Measurements from ENCODE around the gene MAGI2.

The MAGI2 gene

DNA sequence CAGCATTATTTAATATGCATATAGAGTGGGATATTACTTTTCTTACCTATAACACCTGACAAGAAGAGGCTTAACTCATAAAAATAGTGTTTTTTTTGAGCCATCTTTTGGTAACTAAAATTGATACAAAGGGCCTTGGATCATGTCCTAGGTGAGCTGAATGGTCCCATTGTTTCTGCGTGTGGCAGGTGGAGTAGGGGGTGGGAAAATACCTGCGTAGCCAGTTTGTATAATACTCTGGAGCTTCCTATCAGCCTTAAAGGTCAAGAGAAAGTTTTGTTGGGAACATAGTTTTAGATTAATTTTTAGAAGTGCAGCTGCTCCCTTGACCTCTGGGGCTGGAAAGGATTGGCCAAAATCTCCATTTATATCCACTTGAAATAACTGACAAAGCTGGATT is 1410.3 kb downstream of the MAGI2 start:
- no CpG with 5 or more reads among the region's 2 CpGs for WGBS, 2 donors (ENCODE audit: extremely low coverage in 2 of 2, insufficient read length in 2 of 2, insufficient replicate concordance in 1 of 2)
- no peak overlapping the region for H2BK120ac ChIP-seq (ENCODE audit: low read depth, low read length)
- no peaks in the 10 kb centered on the region for H3K79me1 ChIP-seq (ENCODE audit: low read depth, low read length)
- no peak overlapping the region for H3K18ac ChIP-seq (ENCODE audit: low read length)
- H3K4me1 ChIP-seq (ENCODE audit: control insufficient read depth in 2 of 2, insufficient read depth in 1 of 2, low read depth in 1 of 2, low read length in 2 of 2), result peaks cover 0 to 6% of the 10 kb centered on the region in 2 donors
- no peak overlapping the region for H2AK5ac ChIP-seq (ENCODE audit: low read depth, low read length)
- H3K4me3 ChIP-seq (ENCODE audit: low read length in 2 of 2), result no peak overlapping the region
- no peak overlapping the region for H3K4ac ChIP-seq (ENCODE audit: low read length)
- H2BK12ac ChIP-seq (ENCODE audit: low read length), result no peak overlapping the region
- no peaks in the 10 kb centered on the region for H3K36me3 ChIP-seq (replicated peaks in 1 of 2; ENCODE audit: control insufficient read depth in 2 of 2, insufficient read depth in 2 of 2, low read length in 2 of 2)
- H3K9ac ChIP-seq (ENCODE audit: low read depth, low read length, poor library complexity), result no peak overlapping the region
- H3K27me3 ChIP-seq (ENCODE audit: control insufficient read depth in 3 of 3, insufficient read depth in 3 of 3, low read depth in 1 of 3, low read length in 3 of 3), result no peaks in the 10 kb centered on the region
- no peak overlapping the region for H3K23ac ChIP-seq (ENCODE audit: low read depth, low read length, poor library complexity)
- no peak overlapping the region for H2BK5ac ChIP-seq (ENCODE audit: low read length)
- no peak overlapping the region for H2BK15ac ChIP-seq (ENCODE audit: low read length)
- no peak overlapping the region for H3K14ac ChIP-seq (ENCODE audit: low read length)
- H4K91ac ChIP-seq (ENCODE audit: low read depth, low read length, poor library complexity), result no peak overlapping the region
- H3K9me3 ChIP-seq (replicated peaks in 1 of 2; ENCODE audit: control insufficient read depth in 2 of 2, insufficient read depth in 1 of 2, low read depth in 1 of 2, low read length in 2 of 2), result no peaks in the 10 kb centered on the region
- H3K4me2 ChIP-seq (ENCODE audit: insufficient read depth, low read length, poor library complexity, severe bottlenecking), result no peak overlapping the region
- H3K27ac ChIP-seq (replicated peaks; ENCODE audit: low read length), result no peak overlapping the region
- no peak for DNase-seq (ENCODE audit: low spot score)
- H2AFZ ChIP-seq (ENCODE audit: low read length), result no peak overlapping the region
- no peak overlapping the region for H4K8ac ChIP-seq (ENCODE audit: low read depth, low read length)

DNA sequence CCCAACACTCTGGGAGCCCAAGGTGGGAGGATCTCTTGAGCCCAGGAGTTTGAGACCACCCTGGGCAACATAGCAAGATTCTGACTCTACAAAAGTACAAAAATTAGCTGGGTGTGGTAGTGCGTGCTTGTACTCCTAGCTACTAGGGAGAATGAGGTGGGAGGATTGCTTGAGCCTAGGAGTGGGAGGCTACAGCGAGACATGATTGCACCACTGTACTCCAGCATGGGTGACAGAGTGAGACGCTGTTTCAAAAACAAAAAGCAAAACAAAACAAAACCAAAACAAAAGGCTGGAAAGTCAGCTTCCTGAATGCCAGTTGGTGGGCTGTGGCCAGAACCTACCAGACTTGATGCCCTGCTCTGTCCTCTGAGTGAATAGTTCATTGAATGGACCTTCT is 1412.0 kb downstream of the MAGI2 start:
- no peak overlapping the region for H3K9ac ChIP-seq (ENCODE audit: low read depth, low read length, poor library complexity)
- H3K4me1 ChIP-seq (ENCODE audit: control insufficient read depth in 2 of 2, insufficient read depth in 1 of 2, low read depth in 1 of 2, low read length in 2 of 2), result peaks cover 0 to 9% of the 10 kb centered on the region in 2 donors
- no peak overlapping the region for H3K14ac ChIP-seq (ENCODE audit: low read length)
- DNase-seq (ENCODE audit: low spot score), result no peak
- H3K4ac ChIP-seq (ENCODE audit: low read length), result no peak overlapping the region
- no peak overlapping the region for H3K23ac ChIP-seq (ENCODE audit: low read depth, low read length, poor library complexity)
- H3K9me3 ChIP-seq (replicated peaks in 1 of 2; ENCODE audit: control insufficient read depth in 2 of 2, insufficient read depth in 1 of 2, low read depth in 1 of 2, low read length in 2 of 2), result no peaks in the 10 kb centered on the region
- H3K4me3 ChIP-seq (ENCODE audit: low read length in 2 of 2), result no peak overlapping the region
- no peak overlapping the region for H3K4me2 ChIP-seq (ENCODE audit: insufficient read depth, low read length, poor library complexity, severe bottlenecking)
- no peak overlapping the region for H4K91ac ChIP-seq (ENCODE audit: low read depth, low read length, poor library complexity)
- H4K8ac ChIP-seq (ENCODE audit: low read depth, low read length), result no peak overlapping the region
- no peak overlapping the region for H2AFZ ChIP-seq (ENCODE audit: low read length)
- no peaks in the 10 kb centered on the region for H3K36me3 ChIP-seq (replicated peaks in 1 of 2; ENCODE audit: control insufficient read depth in 2 of 2, insufficient read depth in 2 of 2, low read length in 2 of 2)
- H2BK120ac ChIP-seq (ENCODE audit: low read depth, low read length), result no peak overlapping the region
- no peak overlapping the region for H2BK12ac ChIP-seq (ENCODE audit: low read length)
- no peaks in the 10 kb centered on the region for H3K79me1 ChIP-seq (ENCODE audit: low read depth, low read length)
- no peak overlapping the region for H2BK15ac ChIP-seq (ENCODE audit: low read length)
- WGBS, 2 donors (ENCODE audit: extremely low coverage in 2 of 2, insufficient read length in 2 of 2, insufficient replicate concordance in 1 of 2), result no CpG with 5 or more reads among the region's 3 CpGs
- no peak overlapping the region for H2BK5ac ChIP-seq (ENCODE audit: low read length)
- no peak overlapping the region for H2AK5ac ChIP-seq (ENCODE audit: low read depth, low read length)
- no peak overlapping the region for H3K18ac ChIP-seq (ENCODE audit: low read length)
- H3K27me3 ChIP-seq (ENCODE audit: control insufficient read depth in 3 of 3, insufficient read depth in 3 of 3, low read depth in 1 of 3, low read length in 3 of 3), result no peaks in the 10 kb centered on the region
- H3K27ac ChIP-seq (replicated peaks; ENCODE audit: low read length), result no peak overlapping the region

DNA sequence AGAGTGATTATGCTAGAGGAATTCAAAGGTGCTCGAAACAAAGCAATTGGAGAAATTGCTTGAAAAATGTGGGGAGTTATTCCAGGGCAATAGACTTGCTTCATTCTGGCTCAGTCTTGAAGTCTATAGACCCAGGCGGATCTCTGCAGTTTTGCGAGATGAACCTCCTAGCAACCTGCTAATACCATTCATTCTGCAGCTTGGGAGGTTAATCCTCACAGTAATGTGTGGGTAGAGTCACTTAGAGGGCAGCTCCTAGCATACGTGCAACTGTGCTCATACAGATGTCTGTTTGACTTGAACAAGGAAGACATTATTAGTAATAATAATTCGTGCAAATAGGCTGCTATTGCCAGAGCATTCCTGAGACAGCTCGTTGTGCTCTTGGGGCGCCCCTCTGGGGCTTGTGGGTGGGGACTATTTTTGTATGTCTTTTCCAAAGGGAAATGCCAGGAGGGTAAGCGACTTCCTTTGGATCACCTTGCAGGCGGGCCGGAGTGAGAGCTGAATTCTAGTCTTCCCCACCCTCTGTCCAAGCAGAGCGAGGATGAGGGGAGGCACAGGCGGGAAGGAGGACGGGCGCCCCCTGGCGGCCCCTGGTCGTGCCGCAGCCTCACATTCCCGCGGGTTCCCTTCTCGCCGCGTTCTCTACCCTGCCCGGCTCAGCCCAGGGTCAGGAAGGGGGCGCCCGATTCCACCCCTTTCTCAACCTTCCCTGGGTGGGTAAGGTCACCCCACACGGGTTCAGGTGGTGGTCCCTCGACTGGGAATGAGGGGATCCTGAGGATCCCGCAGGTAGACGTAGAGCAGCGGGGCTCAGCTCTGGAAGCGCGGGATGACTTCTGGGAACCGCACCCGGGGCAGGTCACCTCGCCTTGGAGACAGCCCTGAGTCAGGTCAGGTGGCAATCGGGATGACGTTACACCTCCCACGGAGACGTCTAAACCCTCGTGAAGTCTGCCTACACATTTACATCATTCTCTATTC is 1413.4 kb downstream of the MAGI2 start:
- H3K18ac ChIP-seq (ENCODE audit: low read length), result peak overlapping the region; percentile 87
- H3K27me3 ChIP-seq (ENCODE audit: control insufficient read depth in 3 of 3, insufficient read depth in 3 of 3, low read depth in 1 of 3, low read length in 3 of 3), result no peaks in the 10 kb centered on the region
- no peak overlapping the region for H2AK5ac ChIP-seq (ENCODE audit: low read depth, low read length)
- no peaks in the 10 kb centered on the region for H3K9me3 ChIP-seq (replicated peaks in 1 of 2; ENCODE audit: control insufficient read depth in 2 of 2, insufficient read depth in 1 of 2, low read depth in 1 of 2, low read length in 2 of 2)
- no peak overlapping the region for H3K4me3 ChIP-seq (ENCODE audit: low read length in 2 of 2)
- H3K36me3 ChIP-seq (replicated peaks in 1 of 2; ENCODE audit: control insufficient read depth in 2 of 2, insufficient read depth in 2 of 2, low read length in 2 of 2), result no peaks in the 10 kb centered on the region
- no peak overlapping the region for H3K23ac ChIP-seq (ENCODE audit: low read depth, low read length, poor library complexity)
- H3K4ac ChIP-seq (ENCODE audit: low read length), result no peak overlapping the region
- H2BK15ac ChIP-seq (ENCODE audit: low read length), result no peak overlapping the region
- DNase-seq (ENCODE audit: low spot score), result peak; percentile 37
- H4K91ac ChIP-seq (ENCODE audit: low read depth, low read length, poor library complexity), result no peak overlapping the region
- H2BK5ac ChIP-seq (ENCODE audit: low read length), result no peak overlapping the region
- H3K14ac ChIP-seq (ENCODE audit: low read length), result peak overlapping the region; percentile 26
- no peak overlapping the region for H3K27ac ChIP-seq (replicated peaks; ENCODE audit: low read length)
- no peak overlapping the region for H2BK120ac ChIP-seq (ENCODE audit: low read depth, low read length)
- H3K9ac ChIP-seq (ENCODE audit: low read depth, low read length, poor library complexity), result no peak overlapping the region
- no peak overlapping the region for H4K8ac ChIP-seq (ENCODE audit: low read depth, low read length)
- WGBS, 2 donors (ENCODE audit: extremely low coverage in 2 of 2, insufficient read length in 2 of 2, insufficient replicate concordance in 1 of 2), result no CpG with 5 or more reads among the region's 40 CpGs
- no peak overlapping the region for H2AFZ ChIP-seq (ENCODE audit: low read length)
- no peaks in the 10 kb centered on the region for H3K79me1 ChIP-seq (ENCODE audit: low read depth, low read length)
- peaks cover 0 to 9% of the 10 kb centered on the region in 2 donors for H3K4me1 ChIP-seq (ENCODE audit: control insufficient read depth in 2 of 2, insufficient read depth in 1 of 2, low read depth in 1 of 2, low read length in 2 of 2)
- H3K4me2 ChIP-seq (ENCODE audit: insufficient read depth, low read length, poor library complexity, severe bottlenecking), result no peak overlapping the region
- peak overlapping the region; percentile 65 for H2BK12ac ChIP-seq (ENCODE audit: low read length)

DNA sequence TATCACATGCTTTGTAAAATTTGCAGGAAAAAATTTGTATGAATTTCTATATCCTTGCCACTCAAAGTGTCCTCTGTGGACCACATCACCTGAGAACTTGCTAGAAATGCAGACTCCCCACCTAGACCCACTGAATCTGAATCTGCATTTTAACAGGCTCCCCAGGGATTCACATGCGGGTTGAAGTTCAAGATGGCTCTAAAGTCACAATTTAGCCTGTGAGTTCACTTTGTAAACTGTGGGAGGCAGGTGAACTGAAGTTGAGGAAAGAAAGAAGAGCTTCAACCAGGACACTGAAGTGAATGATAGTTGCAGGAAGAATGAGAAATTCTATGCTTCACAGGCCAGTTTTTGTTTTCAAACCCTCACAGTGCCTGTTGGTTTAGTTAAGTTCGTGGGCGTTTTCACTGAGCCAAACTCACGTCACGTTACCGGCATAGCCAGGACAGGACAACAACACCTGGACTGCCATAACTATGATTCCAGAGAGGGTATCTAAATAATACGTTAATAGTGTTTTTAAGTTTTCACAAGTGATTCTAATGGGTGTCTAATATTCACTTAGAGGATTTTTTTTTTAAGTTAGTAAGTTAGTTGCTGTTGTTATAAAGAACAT is 1414.9 kb downstream of the MAGI2 start:
- no peak for DNase-seq (ENCODE audit: low spot score)
- H3K4ac ChIP-seq (ENCODE audit: low read length), result no peak overlapping the region
- no peaks in the 10 kb centered on the region for H3K79me1 ChIP-seq (ENCODE audit: low read depth, low read length)
- no peak overlapping the region for H3K4me3 ChIP-seq (ENCODE audit: low read length in 2 of 2)
- H3K27me3 ChIP-seq (ENCODE audit: control insufficient read depth in 3 of 3, insufficient read depth in 3 of 3, low read depth in 1 of 3, low read length in 3 of 3), result no peaks in the 10 kb centered on the region
- H3K9me3 ChIP-seq (replicated peaks in 1 of 2; ENCODE audit: control insufficient read depth in 2 of 2, insufficient read depth in 1 of 2, low read depth in 1 of 2, low read length in 2 of 2), result no peaks in the 10 kb centered on the region
- no peak overlapping the region for H3K4me2 ChIP-seq (ENCODE audit: insufficient read depth, low read length, poor library complexity, severe bottlenecking)
- no peak overlapping the region for H2BK120ac ChIP-seq (ENCODE audit: low read depth, low read length)
- H3K4me1 ChIP-seq (ENCODE audit: control insufficient read depth in 2 of 2, insufficient read depth in 1 of 2, low read depth in 1 of 2, low read length in 2 of 2), result peaks cover 0 to 9% of the 10 kb centered on the region in 2 donors
- no peak overlapping the region for H2AK5ac ChIP-seq (ENCODE audit: low read depth, low read length)
- no peak overlapping the region for H3K9ac ChIP-seq (ENCODE audit: low read depth, low read length, poor library complexity)
- no peak overlapping the region for H2BK12ac ChIP-seq (ENCODE audit: low read length)
- H2BK5ac ChIP-seq (ENCODE audit: low read length), result no peak overlapping the region
- H4K91ac ChIP-seq (ENCODE audit: low read depth, low read length, poor library complexity), result no peak overlapping the region
- H3K14ac ChIP-seq (ENCODE audit: low read length), result no peak overlapping the region
- H3K18ac ChIP-seq (ENCODE audit: low read length), result no peak overlapping the region
- no peak overlapping the region for H3K23ac ChIP-seq (ENCODE audit: low read depth, low read length, poor library complexity)
- H2AFZ ChIP-seq (ENCODE audit: low read length), result no peak overlapping the region
- no peaks in the 10 kb centered on the region for H3K36me3 ChIP-seq (replicated peaks in 1 of 2; ENCODE audit: control insufficient read depth in 2 of 2, insufficient read depth in 2 of 2, low read length in 2 of 2)
- WGBS, 2 donors (ENCODE audit: extremely low coverage in 2 of 2, insufficient read length in 2 of 2, insufficient replicate concordance in 1 of 2), result no CpG with 5 or more reads among the region's 7 CpGs
- H3K27ac ChIP-seq (replicated peaks; ENCODE audit: low read length), result no peak overlapping the region
- H2BK15ac ChIP-seq (ENCODE audit: low read length), result no peak overlapping the region
- H4K8ac ChIP-seq (ENCODE audit: low read depth, low read length), result no peak overlapping the region

Data from neuronal stem cell (in vitro differentiated cells).